Measurements from ENCODE around the gene CCDC3. TPM values are rescaled to one million over a fixed set of nuclear protein-coding genes. Genes with fewer than 3 reads are reported as not detected.

CCDC3 gene
- total RNA-seq, 1 donor from 2014 or later = 0.40 TPM

GRCh38 chr10:12958546-12959110, 42.9 kb downstream of the CCDC3 start:
- no peak overlapping the region for H3K4me3 ChIP-seq (ENCODE audit: low read depth, low read length)
- DNase-seq (ENCODE audit: low read depth) = no peak
- TF ChIP-seq, protein P1, sequence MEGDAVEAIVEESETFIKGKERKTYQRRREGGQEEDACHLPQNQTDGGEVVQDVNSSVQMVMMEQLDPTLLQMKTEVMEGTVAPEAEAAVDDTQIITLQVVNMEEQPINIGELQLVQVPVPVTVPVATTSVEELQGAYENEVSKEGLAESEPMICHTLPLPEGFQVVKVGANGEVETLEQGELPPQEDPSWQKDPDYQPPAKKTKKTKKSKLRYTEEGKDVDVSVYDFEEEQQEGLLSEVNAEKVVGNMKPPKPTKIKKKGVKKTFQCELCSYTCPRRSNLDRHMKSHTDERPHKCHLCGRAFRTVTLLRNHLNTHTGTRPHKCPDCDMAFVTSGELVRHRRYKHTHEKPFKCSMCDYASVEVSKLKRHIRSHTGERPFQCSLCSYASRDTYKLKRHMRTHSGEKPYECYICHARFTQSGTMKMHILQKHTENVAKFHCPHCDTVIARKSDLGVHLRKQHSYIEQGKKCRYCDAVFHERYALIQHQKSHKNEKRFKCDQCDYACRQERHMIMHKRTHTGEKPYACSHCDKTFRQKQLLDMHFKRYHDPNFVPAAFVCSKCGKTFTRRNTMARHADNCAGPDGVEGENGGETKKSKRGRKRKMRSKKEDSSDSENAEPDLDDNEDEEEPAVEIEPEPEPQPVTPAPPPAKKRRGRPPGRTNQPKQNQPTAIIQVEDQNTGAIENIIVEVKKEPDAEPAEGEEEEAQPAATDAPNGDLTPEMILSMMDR (conservative IDR thresholded peaks at IDR 0.05; ENCODE audit: low read depth, low read length) = no peak

DNA sequence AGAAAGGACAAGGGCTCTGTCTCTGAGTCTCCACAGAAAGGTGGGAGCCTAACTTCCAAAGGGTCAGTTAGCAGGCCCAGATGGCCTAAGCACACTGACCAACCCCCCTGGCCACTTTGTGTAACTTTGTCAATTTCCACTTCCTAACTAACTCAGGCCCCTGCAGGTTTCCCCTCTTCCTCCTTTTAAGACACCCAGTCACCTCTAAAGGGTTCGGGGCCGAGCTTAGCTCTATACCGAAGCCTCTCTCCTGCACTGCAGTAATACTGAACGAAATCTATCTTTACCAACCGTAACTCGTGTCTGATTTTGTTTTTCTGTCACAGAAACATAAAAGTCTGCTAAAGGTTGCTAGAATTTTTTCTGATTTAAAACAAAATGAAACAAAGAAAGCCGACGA, 44.4 kb downstream of the CCDC3 start:
- DNase-seq (ENCODE audit: low read depth) = no peak
- TF ChIP-seq, protein P1 (conservative IDR thresholded peaks at IDR 0.05; ENCODE audit: low read depth, low read length) = no peak
- H3K4me3 ChIP-seq (ENCODE audit: low read depth, low read length) = no peak overlapping the region

- TF ChIP-seq, protein P1 (conservative IDR thresholded peaks at IDR 0.05; ENCODE audit: low read depth, low read length) = no peak
- DNase-seq (ENCODE audit: low read depth) = no peak
- no peak overlapping the region for H3K4me3 ChIP-seq (ENCODE audit: low read depth, low read length)
These were observed 46.6 kb downstream of the CCDC3 start for GRCh38 chr10:12954866-12955265.

DNA sequence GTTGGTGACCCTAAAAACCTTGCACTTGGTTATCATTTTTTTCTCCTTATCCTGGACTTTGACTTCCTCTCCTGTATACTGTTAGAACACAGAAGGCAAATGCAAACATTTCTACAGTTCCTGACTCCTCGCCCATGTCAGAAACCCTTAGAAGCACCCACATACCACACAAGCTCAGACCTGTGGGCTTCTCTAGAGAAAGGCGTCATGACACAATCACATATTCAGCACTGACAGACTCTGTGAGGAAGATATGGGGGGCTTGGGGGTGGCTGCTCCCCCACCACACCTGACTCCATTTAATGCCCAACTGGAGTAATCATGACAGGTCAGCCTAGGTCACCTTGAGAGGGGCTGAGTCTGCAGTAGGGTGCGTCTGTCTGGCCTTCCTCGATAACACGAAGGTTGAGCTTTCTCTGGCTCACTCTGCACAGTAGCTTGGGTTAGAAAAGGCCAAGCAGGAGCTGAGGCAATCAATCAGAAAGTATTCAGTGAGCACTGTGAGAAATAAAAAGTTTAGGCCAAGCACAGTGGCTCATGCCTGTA, 50.9 kb downstream of the CCDC3 start:
- no peak overlapping the region for H3K4me3 ChIP-seq (ENCODE audit: low read depth, low read length)
- TF ChIP-seq, protein P1 (conservative IDR thresholded peaks at IDR 0.05; ENCODE audit: low read depth, low read length) = no peak
- no peak for DNase-seq (ENCODE audit: low read depth)

DNA sequence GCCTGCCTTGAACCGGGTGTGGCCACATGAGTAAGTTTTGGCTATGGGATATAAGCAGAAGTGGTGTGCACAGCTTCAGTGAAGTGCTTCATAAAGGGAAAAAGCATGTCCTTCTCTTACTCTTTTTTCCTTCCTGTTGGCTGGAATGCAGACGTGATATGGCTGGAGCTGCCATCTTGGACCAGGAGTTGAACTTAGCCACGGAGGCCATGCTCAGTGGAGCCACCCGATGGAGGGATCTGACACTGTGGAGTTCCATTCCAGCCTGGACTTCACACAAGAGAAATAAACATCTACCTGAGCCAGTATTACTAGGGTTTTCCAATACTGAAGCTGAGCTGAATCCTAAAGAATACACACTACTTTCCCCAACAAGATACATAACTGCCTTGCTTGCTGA, 52.3 kb downstream of the CCDC3 start:
- no peak overlapping the region for H3K4me3 ChIP-seq (ENCODE audit: low read depth, low read length)
- DNase-seq (ENCODE audit: low read depth) = no peak
- TF ChIP-seq, protein P1 (conservative IDR thresholded peaks at IDR 0.05; ENCODE audit: low read depth, low read length) = no peak

GRCh38 chr10:12947741-12948140, 53.8 kb downstream of the CCDC3 start:
- no peak overlapping the region for H3K4me3 ChIP-seq (ENCODE audit: low read depth, low read length)
- TF ChIP-seq, protein P1 (conservative IDR thresholded peaks at IDR 0.05; ENCODE audit: low read depth, low read length) = no peak
- no peak for DNase-seq (ENCODE audit: low read depth)

DNA sequence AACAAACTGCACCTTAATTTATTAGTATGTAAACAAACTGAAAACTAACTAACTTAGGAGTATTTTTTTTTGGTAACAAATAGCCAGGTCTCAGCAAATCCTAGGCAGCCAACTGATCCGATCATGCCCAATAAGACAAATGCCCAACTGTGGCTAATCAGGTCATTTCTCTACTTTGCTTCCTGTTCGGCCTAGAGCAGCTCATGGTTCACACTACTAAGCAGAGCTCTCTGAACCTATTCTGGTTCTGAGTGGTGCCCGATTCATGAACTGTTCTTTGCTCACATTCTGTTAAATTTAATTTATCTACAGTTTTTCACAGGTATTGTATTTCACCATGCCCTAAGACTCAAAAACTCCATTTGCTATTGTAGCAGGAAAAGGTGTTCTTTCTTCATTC, 55.1 kb downstream of the CCDC3 start:
- no peak overlapping the region for H3K4me3 ChIP-seq (ENCODE audit: low read depth, low read length)
- DNase-seq (ENCODE audit: low read depth) = no peak
- TF ChIP-seq, protein P1 (conservative IDR thresholded peaks at IDR 0.05; ENCODE audit: low read depth, low read length) = no peak
